Fibroblast of lung (primary cell): ENCODE measurements around the gene AMFR. TPM values are rescaled to one million over a fixed set of nuclear protein-coding genes. Genes with fewer than 3 reads are reported as not detected.

ENCODE experiments used
- DNase-seq, 2 donors: peaks; one replicate each; pipeline versions ENCODE4 v3.0.0 to v3.0.0-alpha.2; 2010; ENCODE audit warnings: low read depth in 2 of 2
- H2AFZ ChIP-seq: 2 replicates; pipeline ENCODE4 v1.5.1; 2012; ENCODE audit warnings: low read length, control low read depth, inconsistent platforms
- H3K27ac ChIP-seq: 2 replicates; pipeline ENCODE4 v1.5.1; 2011; ENCODE audit warnings: low read length, control low read depth; ENCODE audit not compliant: insufficient read depth
- H3K27me3 ChIP-seq: 2 replicates; pipeline ENCODE4 v1.5.1; 2011; ENCODE audit warnings: mild to moderate bottlenecking, low read length; ENCODE audit not compliant: control insufficient read depth, insufficient read depth
- H3K36me3 ChIP-seq: 2 replicates; pipeline ENCODE4 v1.5.1; 2011; ENCODE audit warnings: low read length; ENCODE audit not compliant: control insufficient read depth, insufficient read depth
- H3K4me1 ChIP-seq: 2 replicates; pipeline ENCODE4 v1.5.1; 2011; ENCODE audit warnings: low read length; ENCODE audit not compliant: control insufficient read depth, insufficient read depth; ENCODE audit errors: extremely low read depth
- H3K4me2 ChIP-seq: 2 replicates; pipeline ENCODE4 v1.5.1; 2011; ENCODE audit warnings: low read length, control low read depth; ENCODE audit not compliant: insufficient read depth; ENCODE audit errors: extremely low read depth
- H3K4me3 ChIP-seq, 4 experiments: fragments of 200-600 bp in 1 of 4; sonication (generic) in 1 of 4; replicated peaks in 1 of 4; 2 replicates each; pipeline ENCODE4 v1.5.1; 2011 to 2016; ENCODE audit warnings: low read length in 4 of 4, low read depth in 3 of 4, mild to moderate bottlenecking in 3 of 4, control low read depth in 2 of 4, inconsistent platforms in 1 of 4, mixed read lengths in 1 of 4; ENCODE audit not compliant: insufficient read depth in 1 of 4; ENCODE audit errors: control extremely low read depth in 1 of 4
- H3K79me2 ChIP-seq: 2 replicates; pipeline ENCODE4 v1.5.1; 2012; ENCODE audit warnings: mild to moderate bottlenecking, low read length, inconsistent platforms; ENCODE audit not compliant: control insufficient read depth, insufficient read depth
- H3K9ac ChIP-seq: 2 replicates; pipeline ENCODE4 v1.5.1; 2011; ENCODE audit warnings: mild to moderate bottlenecking, low read length, control low read depth; ENCODE audit not compliant: insufficient read depth
- H3K9me3 ChIP-seq: 2 replicates; pipeline ENCODE4 v1.5.1; 2012; ENCODE audit warnings: low read depth, low read length; ENCODE audit not compliant: control insufficient read depth, insufficient read depth
- H4K20me1 ChIP-seq: 2 replicates; pipeline ENCODE4 v1.5.1; 2011; ENCODE audit warnings: low read length; ENCODE audit not compliant: control insufficient read depth, insufficient read depth; ENCODE audit errors: extremely low read depth
- EZH2 ChIP-seq: IDR thresholded peaks from 2 replicates; pipeline ENCODE4 v1.5.1; 2012; ENCODE audit warnings: low read length, control low read depth, mild to moderate bottlenecking; ENCODE audit errors: missing control alignments
- polyA plus RNA-seq, 2 donors: library from polyadenylated mRNA; depleted of rRNA in 1 of 2; stranded (reverse) in 1 of 2; unstranded in 1 of 2; fragments of >200 nt; gene quantifications; 2 replicates each; pipeline ENCODE4 v1.2.1, GENCODE V29; 2011 to 2012; ENCODE audit warnings: missing spikeins in 1 of 2
- total RNA-seq: library from RNA; depleted of rRNA; stranded (reverse); fragments of >200 nt; gene quantifications from 2 replicates; pipeline ENCODE4 v1.2.1, GENCODE V29; 2014
- TF ChIP-seq, protein P1 (sequence below), 2 donors: IDR thresholded peaks in 1 of 2; conservative IDR thresholded peaks in 1 of 2; 1 replicate in 1 of 2; 2 replicates in 1 of 2; pipeline ENCODE4 v1.5.1; 2011 to 2012; ENCODE audit warnings: low read length in 2 of 2, control low read depth in 1 of 2, inconsistent platforms in 1 of 2, low read depth in 1 of 2, mild to moderate bottlenecking in 1 of 2

The AMFR gene
- total and polyA plus RNA-seq, 2 donors (not counting 1 experiment from before 2014, with no cell fraction given) = 75.9 to 413 TPM

DNA sequence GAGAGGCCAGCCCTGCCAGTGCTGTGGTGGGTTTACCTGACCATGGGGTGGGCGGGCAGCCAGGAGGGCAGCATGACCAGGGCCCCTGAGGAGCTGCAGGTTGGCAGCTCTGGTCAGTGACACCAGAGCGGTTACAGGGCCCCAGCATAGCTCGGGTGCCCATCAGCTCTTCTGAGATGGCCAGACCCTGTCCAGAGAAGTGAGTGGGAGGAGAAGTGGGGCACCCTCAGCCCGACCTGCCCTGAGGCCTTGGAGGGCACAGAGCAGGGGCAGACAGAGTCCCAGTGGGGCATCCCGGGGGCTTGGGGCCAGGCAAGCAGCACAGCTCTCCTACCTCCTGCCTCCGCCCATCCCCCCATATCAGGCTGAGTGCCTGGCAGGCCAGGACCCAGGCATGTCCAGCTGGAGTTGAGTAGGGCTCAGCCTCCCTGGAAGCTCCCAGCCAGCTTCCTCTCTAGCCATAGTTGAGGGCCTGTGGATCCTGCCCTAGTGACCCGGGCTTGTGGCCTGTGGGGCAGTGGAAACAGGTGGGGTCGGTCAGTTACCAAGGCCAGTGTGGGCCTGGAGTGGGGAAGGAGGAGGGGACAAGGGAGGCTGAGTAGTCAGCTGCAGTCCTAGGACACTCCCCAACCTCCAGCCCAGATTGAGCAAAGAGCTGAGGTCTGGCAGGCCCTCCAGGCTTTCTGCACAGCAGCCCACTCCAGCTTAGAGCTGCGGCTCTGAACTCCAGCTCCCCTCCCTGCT lies 83.5 kb downstream of the AMFR start:
- DNase-seq = no peak

DNA sequence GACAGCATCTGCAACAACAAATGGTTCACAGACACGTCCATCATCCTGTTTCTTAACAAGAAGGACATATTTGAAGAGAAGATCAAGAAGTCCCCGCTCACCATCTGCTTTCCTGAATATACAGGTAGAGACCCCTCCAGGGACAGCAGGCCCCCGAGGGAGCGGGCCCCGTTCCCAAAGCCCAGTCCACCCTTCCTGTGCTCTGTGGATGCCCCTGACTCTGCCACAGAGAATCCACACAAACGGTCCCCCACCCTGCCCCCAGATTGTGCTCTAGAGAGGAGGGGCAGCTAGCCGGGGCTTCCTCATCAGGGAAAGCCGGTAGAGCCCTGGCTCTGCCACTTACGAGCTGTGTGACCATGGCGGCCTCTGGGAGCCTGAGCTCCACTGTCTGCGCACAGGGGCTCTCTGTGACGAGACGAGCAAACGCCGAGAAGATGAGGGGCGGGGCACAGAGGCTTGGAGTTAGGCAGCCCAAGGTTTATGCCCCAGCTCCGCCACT lies 84.4 kb downstream of the AMFR start:
- Histone ChIP-seq H3K79me2 (no peaks in the 10 kb centered on the region), H3K36me3 (no peaks in the 10 kb centered on the region), H4K20me1 (no peaks in the 10 kb centered on the region), H3K4me3 (no peak overlapping the region), H3K4me1 (no peaks in the 10 kb centered on the region), H3K9me3 (no peaks in the 10 kb centered on the region), H2AFZ (no peak overlapping the region), H3K4me2 (no peak overlapping the region), H3K27ac (no peak overlapping the region), H3K27me3 (no peaks in the 10 kb centered on the region), H3K9ac (no peak overlapping the region)
- DNase-seq = no peak
- no peak for TF ChIP-seq EZH2
- TF ChIP-seq, protein P1, sequence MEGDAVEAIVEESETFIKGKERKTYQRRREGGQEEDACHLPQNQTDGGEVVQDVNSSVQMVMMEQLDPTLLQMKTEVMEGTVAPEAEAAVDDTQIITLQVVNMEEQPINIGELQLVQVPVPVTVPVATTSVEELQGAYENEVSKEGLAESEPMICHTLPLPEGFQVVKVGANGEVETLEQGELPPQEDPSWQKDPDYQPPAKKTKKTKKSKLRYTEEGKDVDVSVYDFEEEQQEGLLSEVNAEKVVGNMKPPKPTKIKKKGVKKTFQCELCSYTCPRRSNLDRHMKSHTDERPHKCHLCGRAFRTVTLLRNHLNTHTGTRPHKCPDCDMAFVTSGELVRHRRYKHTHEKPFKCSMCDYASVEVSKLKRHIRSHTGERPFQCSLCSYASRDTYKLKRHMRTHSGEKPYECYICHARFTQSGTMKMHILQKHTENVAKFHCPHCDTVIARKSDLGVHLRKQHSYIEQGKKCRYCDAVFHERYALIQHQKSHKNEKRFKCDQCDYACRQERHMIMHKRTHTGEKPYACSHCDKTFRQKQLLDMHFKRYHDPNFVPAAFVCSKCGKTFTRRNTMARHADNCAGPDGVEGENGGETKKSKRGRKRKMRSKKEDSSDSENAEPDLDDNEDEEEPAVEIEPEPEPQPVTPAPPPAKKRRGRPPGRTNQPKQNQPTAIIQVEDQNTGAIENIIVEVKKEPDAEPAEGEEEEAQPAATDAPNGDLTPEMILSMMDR (conservative IDR thresholded peaks at IDR 0.05 in 1 of 2, IDR thresholded peaks at IDR 0.05 in 1 of 2; ENCODE audit: low read depth in 1 of 2, low read length in 2 of 2) = no peak

More for the DNA sequence above, 83.5 kb downstream of the AMFR start:
- Histone ChIP-seq H3K36me3 (no peaks in the 10 kb centered on the region), H3K9me3 (no peaks in the 10 kb centered on the region), H3K27me3 (no peaks in the 10 kb centered on the region), H2AFZ (no peak overlapping the region), H3K4me2 (no peak overlapping the region), H3K4me1 (no peaks in the 10 kb centered on the region), H3K4me3 (no peak overlapping the region), H4K20me1 (no peaks in the 10 kb centered on the region), H3K79me2 (no peaks in the 10 kb centered on the region), H3K27ac (no peak overlapping the region), H3K9ac (no peak overlapping the region)
- TF ChIP-seq EZH2 = no peak
- TF ChIP-seq, protein P1 (conservative IDR thresholded peaks at IDR 0.05 in 1 of 2, IDR thresholded peaks at IDR 0.05 in 1 of 2; ENCODE audit: low read depth in 1 of 2, low read length in 2 of 2) = no peak

DNA sequence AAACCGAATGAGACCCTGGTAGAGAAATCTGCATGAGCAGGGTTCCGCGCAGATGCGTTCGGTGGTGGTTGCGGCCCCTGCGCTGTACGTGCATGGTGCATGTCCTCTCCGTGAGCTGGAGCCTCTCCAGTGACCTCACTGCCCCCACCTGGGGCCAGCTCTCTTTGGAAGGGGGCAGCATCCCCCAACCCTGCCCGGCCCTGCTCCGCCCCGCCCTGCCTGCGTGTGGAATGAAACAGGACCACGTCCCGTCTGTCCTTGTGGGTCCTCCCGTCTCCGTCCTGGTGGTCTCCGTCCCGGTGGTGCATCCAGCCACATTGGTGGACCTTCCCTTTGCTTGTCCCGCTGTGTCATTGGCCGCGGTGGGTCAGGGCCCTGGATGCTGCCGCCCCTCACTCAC lies 84.9 kb downstream of the AMFR start:
- H3K79me2 ChIP-seq = no peaks in the 10 kb centered on the region

More for the DNA sequence above, 84.9 kb downstream of the AMFR start:
- H3K4me2 ChIP-seq = no peak overlapping the region
- no peaks in the 10 kb centered on the region for H3K4me1 ChIP-seq
- H3K36me3 ChIP-seq = no peaks in the 10 kb centered on the region
- no peak for TF ChIP-seq EZH2
- TF ChIP-seq, protein P1 (conservative IDR thresholded peaks at IDR 0.05 in 1 of 2, IDR thresholded peaks at IDR 0.05 in 1 of 2; ENCODE audit: low read depth in 1 of 2, low read length in 2 of 2) = no peak
- no peak overlapping the region for H3K27ac ChIP-seq
- DNase-seq = no peak
- H3K4me3 ChIP-seq = no peak overlapping the region
- H3K9ac ChIP-seq = no peak overlapping the region
- H3K27me3 ChIP-seq = no peaks in the 10 kb centered on the region
- H4K20me1 ChIP-seq = no peaks in the 10 kb centered on the region
- no peak overlapping the region for H2AFZ ChIP-seq
- H3K9me3 ChIP-seq = no peaks in the 10 kb centered on the region
